ENCODE measurements around the gene ANKRD23.
A peak's percentile ranks its signal among the peaks of the same experiment; 100 is the strongest.

ANKRD23 gene

DNA sequence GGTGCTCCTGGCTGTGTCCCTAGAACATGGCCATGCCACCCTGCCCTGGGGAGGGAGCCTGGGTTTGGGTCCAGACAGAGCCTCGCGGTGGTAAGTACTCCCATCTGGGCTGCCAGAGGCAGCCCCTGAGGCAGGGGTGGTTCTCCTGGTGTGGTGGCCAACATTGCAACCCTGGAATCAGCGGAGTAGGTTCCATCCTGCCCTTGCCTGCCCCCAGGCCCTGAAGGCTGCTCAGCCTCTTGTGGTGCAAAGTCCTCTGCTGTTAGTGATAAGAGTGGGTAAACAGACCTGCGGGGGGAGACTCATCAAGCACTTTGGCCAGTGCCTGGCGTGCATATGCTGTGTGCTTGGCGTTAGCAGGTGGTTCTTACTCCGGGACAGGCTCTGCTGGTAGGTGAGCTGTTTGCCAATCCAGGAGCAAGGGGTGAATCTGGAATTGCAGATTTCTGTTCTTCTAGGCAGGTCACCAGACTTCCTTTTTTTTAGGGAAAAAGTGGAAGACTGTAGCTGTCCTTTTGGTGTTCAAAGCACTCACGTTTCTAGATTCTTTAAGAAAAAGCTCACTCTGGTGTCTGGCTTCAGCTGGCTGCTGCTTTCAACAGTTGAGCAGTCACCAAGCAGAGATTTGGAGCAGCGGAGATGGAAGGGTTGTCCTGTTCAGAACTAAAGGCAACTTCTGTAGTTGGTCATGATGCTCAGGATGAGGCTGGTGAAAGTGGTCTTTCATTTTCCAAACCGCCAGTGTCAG lies 24.5 kb downstream of the ANKRD23 start:
- Histone ChIP-seq H3K27ac (ENCODE audit: low read depth, low read length) (no peak overlapping the region), H3K9ac (ENCODE audit: low read length in 5 of 5) (peak overlapping the region in 1 of 5 donors; percentile 28), H3K4me1 (ENCODE audit: control insufficient read depth in 5 of 5, insufficient read depth in 5 of 5, low read length in 5 of 5) (peaks cover 7 to 41% (median 40%) of the 10 kb centered on the region in 5 donors), H3K36me3 (ENCODE audit: control insufficient read depth in 5 of 5, insufficient read depth in 5 of 5, low read length in 5 of 5) (peaks cover 0 to 21% (median 4%) of the 10 kb centered on the region in 5 donors), H3K4me3 (ENCODE audit: low read depth in 1 of 5, low read length in 5 of 5) (no peak overlapping the region), H3K9me3 (ENCODE audit: control insufficient read depth in 5 of 5, low read length in 5 of 5) (no peaks in the 10 kb centered on the region), H3K27me3 (ENCODE audit: control insufficient read depth in 5 of 5, insufficient read depth in 4 of 5, low read length in 5 of 5) (no peaks in the 10 kb centered on the region)

DNA sequence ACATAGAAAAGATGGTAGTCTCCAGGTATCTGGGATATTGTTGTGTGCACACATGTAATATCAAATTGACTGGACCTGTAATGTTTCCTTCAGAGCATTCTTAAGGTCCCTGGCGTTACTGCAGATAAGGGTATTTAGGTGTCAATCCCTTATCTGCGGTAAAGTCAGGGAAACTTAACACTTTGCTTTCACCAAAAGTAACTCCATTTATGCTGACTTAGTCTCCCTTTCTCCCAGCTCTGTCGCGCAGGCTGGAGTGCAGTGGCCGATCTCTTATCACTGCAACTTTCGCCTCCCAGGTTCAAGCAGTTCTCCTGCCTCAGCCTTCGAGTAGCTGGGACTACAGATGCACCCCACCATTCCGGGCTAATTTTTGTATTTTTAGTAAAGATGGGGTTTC lies 25.9 kb downstream of the ANKRD23 start:
- H3K4me1 ChIP-seq (ENCODE audit: control insufficient read depth in 5 of 5, insufficient read depth in 5 of 5, low read length in 5 of 5): peaks cover 7 to 40% (median 33%) of the 10 kb centered on the region in 5 donors
- no peak overlapping the region for H3K27ac ChIP-seq (ENCODE audit: low read depth, low read length)
- peak overlapping the region in 3 of 5 donors; percentile 70 to 82 (median 75) for H3K4me3 ChIP-seq (ENCODE audit: low read depth in 1 of 5, low read length in 5 of 5)
- H3K27me3 ChIP-seq (ENCODE audit: control insufficient read depth in 5 of 5, insufficient read depth in 4 of 5, low read length in 5 of 5): no peaks in the 10 kb centered on the region
- no peaks in the 10 kb centered on the region for H3K9me3 ChIP-seq (ENCODE audit: control insufficient read depth in 5 of 5, low read length in 5 of 5)
- no peak overlapping the region for H3K9ac ChIP-seq (ENCODE audit: low read length in 5 of 5)
- H3K36me3 ChIP-seq (ENCODE audit: control insufficient read depth in 5 of 5, insufficient read depth in 5 of 5, low read length in 5 of 5): peaks cover 0 to 13% (median 3%) of the 10 kb centered on the region in 5 donors

DNA sequence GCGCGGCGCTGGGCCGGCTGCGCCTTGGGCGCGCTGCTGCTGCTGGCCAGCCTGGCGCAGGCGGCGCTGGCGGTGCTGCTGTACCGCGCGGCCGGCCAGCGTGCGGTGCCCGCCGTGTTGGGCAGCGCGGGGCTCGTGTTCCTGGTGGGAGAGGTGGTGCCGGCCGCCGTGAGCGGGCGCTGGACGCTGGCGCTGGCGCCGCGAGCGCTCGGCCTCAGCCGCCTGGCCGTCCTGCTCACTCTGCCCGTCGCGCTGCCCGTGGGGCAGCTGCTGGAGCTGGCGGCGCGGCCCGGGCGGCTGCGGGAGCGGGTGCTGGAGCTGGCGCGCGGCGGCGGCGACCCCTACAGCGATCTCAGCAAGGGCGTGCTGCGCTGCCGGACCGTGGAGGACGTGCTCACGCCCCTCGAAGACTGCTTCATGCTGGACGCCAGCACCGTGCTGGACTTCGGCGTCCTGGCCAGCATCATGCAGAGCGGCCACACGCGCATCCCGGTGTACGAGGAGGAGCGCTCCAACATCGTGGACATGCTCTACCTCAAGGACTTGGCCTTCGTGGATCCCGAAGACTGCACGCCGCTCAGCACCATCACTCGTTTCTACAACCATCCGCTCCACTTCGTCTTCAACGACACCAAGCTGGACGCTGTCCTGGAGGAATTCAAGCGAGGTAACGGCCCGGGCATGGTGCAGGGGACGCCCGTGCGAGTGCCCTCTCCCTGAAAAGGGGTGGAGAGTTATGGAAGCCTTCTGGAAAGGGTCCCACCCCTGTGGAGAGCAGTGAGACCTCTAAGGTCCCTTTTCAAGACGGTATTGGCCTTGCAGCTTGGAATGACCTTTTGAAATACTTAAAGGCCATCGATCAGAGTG lies 26.8 kb downstream of the ANKRD23 start:
- no peaks in the 10 kb centered on the region for H3K27me3 ChIP-seq (ENCODE audit: control insufficient read depth in 5 of 5, insufficient read depth in 4 of 5, low read length in 5 of 5)
- no peaks in the 10 kb centered on the region for H3K9me3 ChIP-seq (ENCODE audit: control insufficient read depth in 5 of 5, low read length in 5 of 5)
- H3K27ac ChIP-seq (ENCODE audit: low read depth, low read length): no peak overlapping the region
- peak overlapping the region; percentile 70 to 82 (median 75) for H3K4me3 ChIP-seq (ENCODE audit: low read depth in 1 of 5, low read length in 5 of 5)
- peaks cover 7 to 43% (median 33%) of the 10 kb centered on the region in 5 donors for H3K4me1 ChIP-seq (ENCODE audit: control insufficient read depth in 5 of 5, insufficient read depth in 5 of 5, low read length in 5 of 5)
- H3K36me3 ChIP-seq (ENCODE audit: control insufficient read depth in 5 of 5, insufficient read depth in 5 of 5, low read length in 5 of 5): peaks cover 0 to 7% (median 0%) of the 10 kb centered on the region in 5 donors
- peak overlapping the region in 2 of 5 donors; percentile 28 to 39 for H3K9ac ChIP-seq (ENCODE audit: low read length in 5 of 5)

DNA sequence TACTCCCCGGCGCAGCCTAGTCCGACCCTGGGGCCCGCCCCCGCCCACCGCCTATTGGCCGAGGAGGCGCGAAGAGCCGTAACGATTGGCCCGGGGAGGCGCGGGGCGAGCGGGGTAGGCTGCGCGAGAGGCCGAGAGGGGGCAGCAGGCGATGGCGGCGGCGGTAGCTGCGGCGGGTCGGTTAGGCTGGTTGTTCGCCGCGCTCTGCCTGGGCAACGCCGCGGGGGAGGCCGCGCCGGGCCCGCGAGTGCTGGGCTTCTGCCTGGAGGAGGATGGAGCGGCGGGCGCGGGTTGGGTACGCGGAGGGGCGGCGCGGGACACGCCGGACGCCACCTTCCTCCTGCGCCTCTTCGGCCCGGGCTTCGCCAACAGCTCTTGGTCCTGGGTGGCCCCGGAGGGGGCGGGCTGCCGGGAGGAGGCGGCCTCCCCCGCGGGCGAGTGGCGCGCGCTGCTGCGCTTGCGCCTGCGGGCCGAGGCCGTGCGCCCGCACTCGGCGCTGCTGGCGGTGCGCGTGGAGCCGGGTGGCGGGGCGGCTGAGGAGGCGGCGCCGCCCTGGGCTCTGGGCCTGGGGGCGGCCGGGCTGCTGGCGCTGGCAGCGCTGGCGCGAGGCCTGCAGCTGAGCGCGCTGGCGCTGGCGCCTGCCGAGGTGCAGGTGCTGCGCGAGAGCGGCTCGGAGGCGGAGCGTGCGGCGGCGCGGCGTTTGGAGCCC lies 27.5 kb downstream of the ANKRD23 start, which contains the start of gene CNNM3:
Gene CNNM3, plus strand, starts transcription at position 142 of the 709 bp plus-strand sequence. Its CDS starts 10 bp downstream, at position 152.
- H3K4me3 ChIP-seq (ENCODE audit: low read depth in 1 of 5, low read length in 5 of 5): peak within 1 kb of the TSS; percentile 77 to 82 (median 79)
- H3K4me1 ChIP-seq (ENCODE audit: control insufficient read depth in 5 of 5, insufficient read depth in 5 of 5, low read length in 5 of 5): peaks cover 7 to 44% (median 33%) of the 10 kb centered on the region in 5 donors
- H3K9ac ChIP-seq (ENCODE audit: low read length in 5 of 5): peak within 1 kb of the TSS; percentile 48 to 88 (median 79)
- H3K9me3 ChIP-seq (ENCODE audit: control insufficient read depth in 5 of 5, low read length in 5 of 5): no peaks in the 10 kb centered on the region
- no peaks in the 10 kb centered on the region for H3K27me3 ChIP-seq (ENCODE audit: control insufficient read depth in 5 of 5, insufficient read depth in 4 of 5, low read length in 5 of 5)
- H3K36me3 ChIP-seq (ENCODE audit: control insufficient read depth in 5 of 5, insufficient read depth in 5 of 5, low read length in 5 of 5): peaks cover 0 to 7% (median 0%) of the 10 kb centered on the region in 5 donors
- peak within 1 kb of the TSS; percentile 75 for H3K27ac ChIP-seq (ENCODE audit: low read depth, low read length)

DNA sequence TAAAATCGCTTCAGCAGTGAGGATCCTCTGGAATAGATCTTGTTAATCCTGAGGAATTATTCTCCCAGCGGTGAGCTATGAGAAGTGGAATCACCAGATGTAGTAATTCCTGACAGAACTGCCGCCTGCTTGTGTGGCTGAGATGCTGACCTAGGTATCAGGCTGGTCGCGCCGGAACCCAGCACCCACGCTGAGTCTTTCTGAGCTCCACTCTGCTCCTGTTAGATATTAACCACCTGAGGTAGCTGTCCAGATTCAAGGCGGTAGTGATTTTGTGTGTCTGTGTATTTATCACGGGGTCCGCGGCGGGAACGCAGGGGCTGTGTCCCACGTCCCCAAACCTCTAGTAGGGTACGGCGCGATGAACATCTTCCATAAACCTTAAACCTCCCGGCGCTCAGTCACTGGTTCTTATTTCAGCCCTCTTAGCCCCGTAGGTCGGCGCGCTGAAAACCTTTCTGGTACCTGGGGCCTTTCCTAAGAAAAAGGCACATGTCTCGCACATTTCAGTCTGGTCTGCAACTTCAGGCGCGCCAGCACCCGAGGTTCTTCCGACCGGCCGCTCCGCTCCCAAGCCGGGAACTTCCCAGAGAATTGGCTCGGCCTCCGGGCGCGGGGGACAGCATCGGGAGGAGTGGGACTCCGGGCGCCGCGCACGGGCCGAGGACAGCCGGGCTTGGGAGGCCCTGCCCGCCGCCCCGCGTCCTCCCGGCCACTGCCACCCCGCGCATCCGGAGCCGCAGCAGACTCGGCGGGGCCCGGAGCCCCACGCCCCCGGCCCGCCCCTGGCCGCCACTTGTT lies 28.3 kb downstream of the ANKRD23 start:
- Histone ChIP-seq H3K36me3 (ENCODE audit: control insufficient read depth in 5 of 5, insufficient read depth in 5 of 5, low read length in 5 of 5) (peaks cover 0 to 12% (median under 1%) of the 10 kb centered on the region in 5 donors), H3K27ac (ENCODE audit: low read depth, low read length) (peak overlapping the region; percentile 75), H3K27me3 (ENCODE audit: control insufficient read depth in 5 of 5, insufficient read depth in 4 of 5, low read length in 5 of 5) (no peaks in the 10 kb centered on the region), H3K4me3 (ENCODE audit: low read depth in 1 of 5, low read length in 5 of 5) (peak overlapping the region; percentile 77 to 82 (median 79)), H3K4me1 (ENCODE audit: control insufficient read depth in 5 of 5, insufficient read depth in 5 of 5, low read length in 5 of 5) (peaks cover 7 to 44% (median 33%) of the 10 kb centered on the region in 5 donors), H3K9me3 (ENCODE audit: control insufficient read depth in 5 of 5, low read length in 5 of 5) (no peaks in the 10 kb centered on the region), H3K9ac (ENCODE audit: low read length in 5 of 5) (peak overlapping the region; percentile 48 to 88 (median 79))

DNA sequence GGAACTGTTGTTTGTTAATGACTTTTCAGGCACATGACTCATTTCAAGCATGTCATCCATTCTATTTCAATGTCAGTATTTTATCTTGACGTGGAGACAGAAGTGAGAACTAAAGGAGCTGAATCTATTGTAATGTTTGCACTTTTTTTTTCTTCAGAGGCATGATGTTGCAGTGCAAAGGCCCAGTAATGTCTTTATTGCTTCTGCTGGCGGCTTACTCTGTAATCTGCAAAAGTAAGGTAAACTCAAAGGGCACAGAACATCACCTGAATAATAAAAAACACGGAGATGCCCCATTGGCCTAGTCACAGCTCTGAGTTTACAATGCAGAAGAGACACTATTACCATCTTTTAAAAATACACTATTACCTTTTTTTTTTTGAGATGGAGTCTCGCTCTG lies 30.2 kb downstream of the ANKRD23 start:
- no peak overlapping the region for H3K27ac ChIP-seq (ENCODE audit: low read depth, low read length)
- no peaks in the 10 kb centered on the region for H3K27me3 ChIP-seq (ENCODE audit: control insufficient read depth in 5 of 5, insufficient read depth in 4 of 5, low read length in 5 of 5)
- no peaks in the 10 kb centered on the region for H3K9me3 ChIP-seq (ENCODE audit: control insufficient read depth in 5 of 5, low read length in 5 of 5)
- peaks cover 0 to 23% (median 8%) of the 10 kb centered on the region in 5 donors for H3K36me3 ChIP-seq (ENCODE audit: control insufficient read depth in 5 of 5, insufficient read depth in 5 of 5, low read length in 5 of 5)
- peaks cover 4 to 30% (median 24%) of the 10 kb centered on the region in 5 donors for H3K4me1 ChIP-seq (ENCODE audit: control insufficient read depth in 5 of 5, insufficient read depth in 5 of 5, low read length in 5 of 5)
- H3K4me3 ChIP-seq (ENCODE audit: low read depth in 1 of 5, low read length in 5 of 5): no peak overlapping the region
- no peak overlapping the region for H3K9ac ChIP-seq (ENCODE audit: low read length in 5 of 5)

DNA sequence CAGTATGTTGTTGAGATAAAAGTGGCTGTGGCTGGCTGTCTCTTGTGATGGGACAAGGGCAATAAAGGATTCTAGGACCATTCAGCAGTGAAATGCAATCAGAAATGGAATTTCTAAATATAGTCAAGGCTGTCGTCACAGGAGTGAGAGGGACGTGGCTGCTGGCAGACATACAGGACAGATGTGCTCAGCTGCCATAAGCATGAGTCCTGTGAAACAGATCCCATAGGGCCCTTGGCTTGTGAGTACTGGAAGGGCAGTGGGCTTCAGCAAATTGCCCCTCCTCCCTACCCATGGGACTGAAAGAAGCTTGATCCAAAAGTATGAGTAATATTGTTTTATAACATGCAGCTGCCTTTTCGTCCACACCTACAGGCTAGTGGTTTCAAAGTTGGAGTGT lies 31.9 kb downstream of the ANKRD23 start:
- H3K9ac ChIP-seq (ENCODE audit: low read length in 5 of 5): no peak overlapping the region
- H3K4me1 ChIP-seq (ENCODE audit: control insufficient read depth in 5 of 5, insufficient read depth in 5 of 5, low read length in 5 of 5): peaks cover 0 to 14% (median 7%) of the 10 kb centered on the region in 5 donors

DNA sequence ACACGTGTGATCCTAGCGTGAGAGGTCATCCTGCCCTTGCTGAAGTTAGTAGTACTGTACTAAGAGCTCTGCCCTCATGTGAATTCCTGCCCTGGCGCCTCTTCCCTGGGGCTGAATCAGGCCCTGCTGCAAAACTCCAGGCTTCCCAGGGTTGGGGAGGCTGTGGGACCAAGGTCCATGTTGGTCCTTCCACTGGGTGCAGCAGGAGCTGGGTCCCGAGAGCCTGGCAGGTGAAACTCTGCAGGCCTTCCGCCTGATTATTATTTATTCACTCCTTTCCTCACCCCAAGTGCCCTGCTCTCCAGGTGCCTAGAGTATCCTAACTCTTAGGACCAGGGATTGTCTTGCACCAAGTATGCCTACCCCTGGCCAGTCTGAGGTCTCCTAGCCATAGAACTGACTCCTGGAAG lies 33.0 kb downstream of the ANKRD23 start:
- H3K4me3 ChIP-seq (ENCODE audit: low read depth in 1 of 5, low read length in 5 of 5): no peak overlapping the region
- peaks cover 0 to 26% (median 13%) of the 10 kb centered on the region in 5 donors for H3K36me3 ChIP-seq (ENCODE audit: control insufficient read depth in 5 of 5, insufficient read depth in 5 of 5, low read length in 5 of 5)
- no peak overlapping the region for H3K9ac ChIP-seq (ENCODE audit: low read length in 5 of 5)
- H3K9me3 ChIP-seq (ENCODE audit: control insufficient read depth in 5 of 5, low read length in 5 of 5): no peaks in the 10 kb centered on the region
- peaks cover 0 to 12% (median 7%) of the 10 kb centered on the region in 5 donors for H3K4me1 ChIP-seq (ENCODE audit: control insufficient read depth in 5 of 5, insufficient read depth in 5 of 5, low read length in 5 of 5)
- H3K27ac ChIP-seq (ENCODE audit: low read depth, low read length): no peak overlapping the region
- H3K27me3 ChIP-seq (ENCODE audit: control insufficient read depth in 5 of 5, insufficient read depth in 4 of 5, low read length in 5 of 5): no peaks in the 10 kb centered on the region

More for the DNA sequence above, 31.9 kb downstream of the ANKRD23 start:
- no peaks in the 10 kb centered on the region for H3K27me3 ChIP-seq (ENCODE audit: control insufficient read depth in 5 of 5, insufficient read depth in 4 of 5, low read length in 5 of 5)
- no peak overlapping the region for H3K4me3 ChIP-seq (ENCODE audit: low read depth in 1 of 5, low read length in 5 of 5)
- peaks cover 0 to 26% (median 13%) of the 10 kb centered on the region in 5 donors for H3K36me3 ChIP-seq (ENCODE audit: control insufficient read depth in 5 of 5, insufficient read depth in 5 of 5, low read length in 5 of 5)
- H3K9me3 ChIP-seq (ENCODE audit: control insufficient read depth in 5 of 5, low read length in 5 of 5): no peaks in the 10 kb centered on the region
- no peak overlapping the region for H3K27ac ChIP-seq (ENCODE audit: low read depth, low read length)
